HCT116 (cell line): Measurements from ENCODE around the gene SPTBN4. TPM values are rescaled to one million over a fixed set of nuclear protein-coding genes. Genes with fewer than 3 reads are reported as not detected.

Experiments
- ATAC-seq: fragments of 200-7000 bp; cut with Tn5 transposase; 2 replicates; pipeline ENCODE4 v1.9.1; 2020; ENCODE audit warnings: mild to moderate bottlenecking, moderate library complexity
- BruUV-seq: library from RNA; stranded (reverse); fragments of 400-500 nt; replicated peaks from 2 replicates; lab custom pipeline; 2021; lab: Mats Ljungman, UMichigan
- CTCF ChIA-PET: fragments of 300-600 bp; sonication (Branson Sonifier 250); formaldehyde crosslinking; loops from one replicate; lab custom pipeline; 2021; ENCODE audit warnings: antibody characterized with exemption; lab: Charles Lee
- POLR2A ChIA-PET: fragments of 300-600, 350-600 bp; sonication (Branson Sonifier 250); formaldehyde crosslinking; loops from one replicate; lab custom pipeline; 2021; ENCODE audit warnings: antibody characterized with exemption; lab: Charles Lee
- RAD21 ChIA-PET, 2 experiments: fragments of 300-600 bp; sonication (Branson Sonifier 250); formaldehyde crosslinking; loops; one replicate each; lab custom pipeline; 2023; ENCODE audit warnings: low total read pairs in 2 of 2; ENCODE audit not compliant: uncharacterized antibody in 2 of 2, unreplicated experiment in 2 of 2, low non-redundant PET in 1 of 2; lab: Charles Lee
- DNase-seq: peaks from one replicate; pipeline ENCODE4 v3.0.0-alpha.2; 2010; ENCODE audit warnings: low read depth, low spot score
- H2AFZ ChIP-seq: fragments of 200-600 bp; shearing (Covaris generic), sonication (generic); 2 replicates; pipeline ENCODE4 v1.6.1; 2017; ENCODE audit warnings: low read depth, mixed run types, mixed read lengths, antibody characterized with exemption, low read length; ENCODE audit not compliant: poor library complexity, severe bottlenecking
- H3K27ac ChIP-seq: 2 replicates; pipeline ENCODE4 v1.5.1; 2012; ENCODE audit warnings: low read depth, low read length
- H3K27me3 ChIP-seq: fragments of 200-600 bp; sonication (generic); 2 replicates; pipeline ENCODE4 v1.6.1; 2016; ENCODE audit warnings: mixed run types, low read length, mixed read lengths; ENCODE audit not compliant: insufficient read depth
- H3K36me3 ChIP-seq, 2 experiments: fragments of 200-500 bp in 1 of 2; fragments of 200-600 bp in 1 of 2; sonication (Bioruptor generic) in 1 of 2; sonication (generic) in 1 of 2; 2 replicates each; pipeline versions ENCODE4 v1.5.1 to v1.6.1; 2014 to 2016; ENCODE audit warnings: low read length in 2 of 2, inconsistent platforms in 1 of 2, mixed read lengths in 1 of 2, mixed run types in 1 of 2; ENCODE audit not compliant: insufficient read depth in 2 of 2, control insufficient read depth in 1 of 2
- H3K4me1 ChIP-seq, 2 experiments: fragments of 200-600 bp in 1 of 2; sonication (generic) in 1 of 2; 2 replicates each; pipeline versions ENCODE4 v1.5.1 to v1.6.1; 2012 to 2017; ENCODE audit warnings: low read length in 2 of 2, inconsistent platforms in 1 of 2, mild to moderate bottlenecking in 1 of 2, mixed read lengths in 1 of 2, mixed run types in 1 of 2, moderate library complexity in 1 of 2; ENCODE audit not compliant: insufficient read depth in 2 of 2, control insufficient read depth in 1 of 2
- H3K4me2 ChIP-seq: fragments of 200-600 bp; sonication (generic); 2 replicates; pipeline ENCODE4 v1.6.1; 2017; ENCODE audit warnings: mixed run types, low read length, mixed read lengths
- H3K4me3 ChIP-seq, 2 experiments: fragments of 200-600 bp in 1 of 2; sonication (generic) in 1 of 2; replicated peaks in 1 of 2; 2 replicates each; pipeline ENCODE4 v1.5.1; 2011 to 2016; ENCODE audit warnings: low read length in 2 of 2, control low read depth in 1 of 2, low read depth in 1 of 2, mild to moderate bottlenecking in 1 of 2, mixed read lengths in 1 of 2, mixed run types in 1 of 2
- H3K79me2 ChIP-seq: fragments of 200-600 bp; sonication (generic); 2 replicates; pipeline ENCODE4 v1.6.1; 2017; ENCODE audit warnings: mild to moderate bottlenecking, mixed run types, low read length, moderate library complexity, mixed read lengths; ENCODE audit not compliant: insufficient read depth
- H3K9ac ChIP-seq: fragments of 200-600 bp; sonication (generic); 2 replicates; pipeline ENCODE4 v1.6.1; 2016; ENCODE audit warnings: low read length, mixed read lengths
- H3K9me2 ChIP-seq: fragments of 200-600 bp; sonication (generic), shearing (Covaris generic); 2 replicates; pipeline ENCODE4 v1.6.1; 2017; ENCODE audit warnings: mixed run types, mild to moderate bottlenecking, moderate library complexity; ENCODE audit not compliant: insufficient read depth
- H3K9me3 ChIP-seq, 2 experiments: fragments of 200-500 bp in 1 of 2; fragments of 200-600 bp in 1 of 2; sonication (Bioruptor generic) in 1 of 2; sonication (generic) in 1 of 2; 2 replicates each; pipeline ENCODE4 v1.6.1; 2014 to 2017; ENCODE audit warnings: low read length in 2 of 2, mixed read lengths in 2 of 2, inconsistent platforms in 1 of 2, low read depth in 1 of 2, mild to moderate bottlenecking in 1 of 2, mixed run types in 1 of 2, moderate library complexity in 1 of 2; ENCODE audit not compliant: control insufficient read depth in 1 of 2, insufficient read depth in 1 of 2
- H4K20me1 ChIP-seq: fragments of 200-600 bp; sonication (generic), shearing (Covaris generic); 2 replicates; pipeline ENCODE4 v1.6.1; 2017; ENCODE audit warnings: mixed run types, mild to moderate bottlenecking, moderate library complexity; ENCODE audit not compliant: insufficient read depth
- CBX3 ChIP-seq: IDR thresholded peaks from 2 replicates; pipeline ENCODE4 v1.6.1; 2012; ENCODE audit warnings: low read depth
- CEBPB ChIP-seq: IDR thresholded peaks from 2 replicates; pipeline ENCODE4 v1.6.1; 2012; ENCODE audit warnings: low read depth
- EGR1 ChIP-seq: IDR thresholded peaks from 2 replicates; pipeline ENCODE4 v1.6.1; 2012; ENCODE audit warnings: low read depth
- EZH2 ChIP-seq: fragments of 200-600 bp; sonication (generic); IDR thresholded peaks from 2 replicates; pipeline ENCODE4 v1.6.1; 2017; ENCODE audit warnings: antibody characterized with exemption, mixed run types
- FOSL1 ChIP-seq: IDR thresholded peaks from 2 replicates; pipeline ENCODE4 v1.6.1; 2012; ENCODE audit warnings: low read depth
- JUND ChIP-seq: IDR thresholded peaks from 2 replicates; pipeline ENCODE4 v1.6.1; 2012
- POLR2A ChIP-seq: IDR thresholded peaks from 2 replicates; pipeline ENCODE4 v1.7.0; 2011; ENCODE audit warnings: borderline replicate concordance; ENCODE audit not compliant: insufficient read depth, insufficient read length; ENCODE audit errors: extremely low read depth
- RAD21 ChIP-seq: IDR thresholded peaks from 2 replicates; pipeline ENCODE4 v1.6.1; 2012; ENCODE audit warnings: low read depth, mild to moderate bottlenecking
- SIN3A ChIP-seq: IDR thresholded peaks from 2 replicates; pipeline ENCODE4 v1.6.1; 2012; ENCODE audit warnings: low read depth
- SP1 ChIP-seq: IDR thresholded peaks from 2 replicates; pipeline ENCODE4 v1.6.1; 2012; ENCODE audit warnings: low read depth
- SRF ChIP-seq: IDR thresholded peaks from 2 replicates; pipeline ENCODE4 v1.6.1; 2012; ENCODE audit warnings: low read depth
- TCF7L2 ChIP-seq: IDR thresholded peaks from 2 replicates; pipeline ENCODE4 v1.7.0; 2011; ENCODE audit warnings: borderline replicate concordance, inconsistent platforms; ENCODE audit not compliant: insufficient read depth, insufficient read length; ENCODE audit errors: extremely low read depth
- YY1 ChIP-seq: IDR thresholded peaks from 2 replicates; pipeline ENCODE4 v1.6.1; 2011; ENCODE audit warnings: low read length, low read depth, moderate library complexity, mild to moderate bottlenecking; ENCODE audit not compliant: insufficient replicate concordance; ENCODE audit errors: extremely low read depth
- ZFX ChIP-seq: fragments of 450-650 bp; IDR thresholded peaks from 2 replicates; pipeline ENCODE4 v1.6.1; 2017
- ZNF274 ChIP-seq: fragments of 200-500 bp; sonication (Bioruptor generic); IDR thresholded peaks from 2 replicates; pipeline ENCODE4 v1.6.1; 2014; ENCODE audit warnings: mild to moderate bottlenecking, low read depth, low read length, inconsistent platforms
- intact Hi-C: fragments of 100-400 bp; cut with micrococcal nuclease; formaldehyde crosslinking; loops from 2 replicates; pipeline ENCODE4 v1.10.0; 2022
- total RNA-seq: library from RNA; stranded (reverse); gene quantifications from one replicate; pipeline ENCODE4 v1.2.1, GENCODE V29; 2021; ENCODE audit not compliant: unreplicated experiment
- TF ChIP-seq, protein P1 (sequence below): IDR thresholded peaks from 2 replicates; pipeline ENCODE4 v1.6.1; 2012; ENCODE audit warnings: low read depth
- TF ChIP-seq, protein P2 (sequence below), 3 experiments: fragments of 200-600 bp in 1 of 3; sonication (generic) in 1 of 3; IDR thresholded peaks in 2 of 3; conservative IDR thresholded peaks in 1 of 3; 2 replicates each; pipeline ENCODE4 v1.5.1; 2012 to 2017; ENCODE audit warnings: low read depth in 2 of 3, low read length in 2 of 3, antibody characterized with exemption in 1 of 3, borderline replicate concordance in 1 of 3, control low read depth in 1 of 3, mild to moderate bottlenecking in 1 of 3, mixed read lengths in 1 of 3, mixed run types in 1 of 3, moderate library complexity in 1 of 3; ENCODE audit not compliant: insufficient read depth in 1 of 3
- TF ChIP-seq, protein P3 (sequence below): IDR thresholded peaks from 2 replicates; pipeline ENCODE4 v1.6.1; 2011; ENCODE audit warnings: mild to moderate bottlenecking, low read length, moderate library complexity; ENCODE audit not compliant: insufficient replicate concordance; ENCODE audit errors: extremely low read depth
- TF ChIP-seq, protein P4 (sequence below): IDR thresholded peaks from 2 replicates; pipeline ENCODE4 v1.6.1; 2012

The SPTBN4 gene
- total RNA-seq, 1 experiment from 2014 or later, result 4.6 TPM

DNA sequence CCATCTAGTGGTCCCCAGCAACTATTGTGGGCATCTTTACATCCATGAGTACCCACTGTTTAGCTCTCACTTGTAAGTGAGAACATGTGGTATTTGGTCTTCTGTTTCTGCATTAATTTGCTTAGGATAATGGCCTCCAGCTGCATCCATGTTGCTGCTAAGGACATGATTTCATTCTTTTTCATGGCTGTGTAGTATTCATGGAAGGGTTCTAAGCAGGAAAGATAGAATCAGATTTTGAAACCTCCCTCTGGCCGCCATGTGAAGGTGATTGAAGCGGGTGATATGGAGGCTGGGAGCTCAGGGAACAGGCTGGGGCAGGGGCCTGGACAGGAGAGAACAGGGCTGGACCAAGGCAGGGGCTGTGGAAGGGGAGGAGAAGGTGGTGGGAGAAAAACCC, 154.5 kb downstream of the SPTBN4 start:
- no TSS peak for BruUV-seq
- Histone ChIP-seq H2AFZ (no peak overlapping the region), H3K27me3 (no peaks in the 10 kb centered on the region), H3K4me3 (no peak overlapping the region), H4K20me1 (no peaks in the 10 kb centered on the region), H3K79me2 (peaks cover 3% of the 10 kb centered on the region; the same call in 1 of the 2 replicates), H3K4me2 (no peak overlapping the region), H3K9me3 (no peaks in the 10 kb centered on the region), H3K9me2 (no peaks in the 10 kb centered on the region), H3K4me1 (peaks cover 14 to 20% of the 10 kb centered on the region in 2 experiments), H3K9ac (no peak overlapping the region), H3K27ac (no peak overlapping the region), H3K36me3 (peaks cover 31 to 38% of the 10 kb centered on the region in 2 experiments; a peak in 3 of 4 replicates)
- DNase-seq, result no peak
- RAD21 ChIA-PET, result no interaction called here
- intact Hi-C loops, result no loop called here
- POLR2A ChIA-PET, result interaction anchor here (0.6 kb wide), 2 partner anchors 12 to 1516 kb away, joined by 3 read pairs; no protein-coding TSS in a partner anchor
- ATAC-seq, result no peak
- no peak for TF ChIP-seq JUND
- TF ChIP-seq RAD21, result no peak
- no peak for TF ChIP-seq SP1
- no peak for TF ChIP-seq FOSL1
- no peak for TF ChIP-seq ZNF274
- TF ChIP-seq, protein P1, sequence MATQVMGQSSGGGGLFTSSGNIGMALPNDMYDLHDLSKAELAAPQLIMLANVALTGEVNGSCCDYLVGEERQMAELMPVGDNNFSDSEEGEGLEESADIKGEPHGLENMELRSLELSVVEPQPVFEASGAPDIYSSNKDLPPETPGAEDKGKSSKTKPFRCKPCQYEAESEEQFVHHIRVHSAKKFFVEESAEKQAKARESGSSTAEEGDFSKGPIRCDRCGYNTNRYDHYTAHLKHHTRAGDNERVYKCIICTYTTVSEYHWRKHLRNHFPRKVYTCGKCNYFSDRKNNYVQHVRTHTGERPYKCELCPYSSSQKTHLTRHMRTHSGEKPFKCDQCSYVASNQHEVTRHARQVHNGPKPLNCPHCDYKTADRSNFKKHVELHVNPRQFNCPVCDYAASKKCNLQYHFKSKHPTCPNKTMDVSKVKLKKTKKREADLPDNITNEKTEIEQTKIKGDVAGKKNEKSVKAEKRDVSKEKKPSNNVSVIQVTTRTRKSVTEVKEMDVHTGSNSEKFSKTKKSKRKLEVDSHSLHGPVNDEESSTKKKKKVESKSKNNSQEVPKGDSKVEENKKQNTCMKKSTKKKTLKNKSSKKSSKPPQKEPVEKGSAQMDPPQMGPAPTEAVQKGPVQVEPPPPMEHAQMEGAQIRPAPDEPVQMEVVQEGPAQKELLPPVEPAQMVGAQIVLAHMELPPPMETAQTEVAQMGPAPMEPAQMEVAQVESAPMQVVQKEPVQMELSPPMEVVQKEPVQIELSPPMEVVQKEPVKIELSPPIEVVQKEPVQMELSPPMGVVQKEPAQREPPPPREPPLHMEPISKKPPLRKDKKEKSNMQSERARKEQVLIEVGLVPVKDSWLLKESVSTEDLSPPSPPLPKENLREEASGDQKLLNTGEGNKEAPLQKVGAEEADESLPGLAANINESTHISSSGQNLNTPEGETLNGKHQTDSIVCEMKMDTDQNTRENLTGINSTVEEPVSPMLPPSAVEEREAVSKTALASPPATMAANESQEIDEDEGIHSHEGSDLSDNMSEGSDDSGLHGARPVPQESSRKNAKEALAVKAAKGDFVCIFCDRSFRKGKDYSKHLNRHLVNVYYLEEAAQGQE, result no peak
- TF ChIP-seq CBX3, result no peak
- no peak for TF ChIP-seq SIN3A
- no peak for TF ChIP-seq POLR2A
- no peak for TF ChIP-seq TCF7L2
- TF ChIP-seq, protein P2, sequence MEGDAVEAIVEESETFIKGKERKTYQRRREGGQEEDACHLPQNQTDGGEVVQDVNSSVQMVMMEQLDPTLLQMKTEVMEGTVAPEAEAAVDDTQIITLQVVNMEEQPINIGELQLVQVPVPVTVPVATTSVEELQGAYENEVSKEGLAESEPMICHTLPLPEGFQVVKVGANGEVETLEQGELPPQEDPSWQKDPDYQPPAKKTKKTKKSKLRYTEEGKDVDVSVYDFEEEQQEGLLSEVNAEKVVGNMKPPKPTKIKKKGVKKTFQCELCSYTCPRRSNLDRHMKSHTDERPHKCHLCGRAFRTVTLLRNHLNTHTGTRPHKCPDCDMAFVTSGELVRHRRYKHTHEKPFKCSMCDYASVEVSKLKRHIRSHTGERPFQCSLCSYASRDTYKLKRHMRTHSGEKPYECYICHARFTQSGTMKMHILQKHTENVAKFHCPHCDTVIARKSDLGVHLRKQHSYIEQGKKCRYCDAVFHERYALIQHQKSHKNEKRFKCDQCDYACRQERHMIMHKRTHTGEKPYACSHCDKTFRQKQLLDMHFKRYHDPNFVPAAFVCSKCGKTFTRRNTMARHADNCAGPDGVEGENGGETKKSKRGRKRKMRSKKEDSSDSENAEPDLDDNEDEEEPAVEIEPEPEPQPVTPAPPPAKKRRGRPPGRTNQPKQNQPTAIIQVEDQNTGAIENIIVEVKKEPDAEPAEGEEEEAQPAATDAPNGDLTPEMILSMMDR (IDR thresholded peaks at IDR 0.05 in 2 of 3, conservative IDR thresholded peaks at IDR 0.05 in 1 of 3; ENCODE audit: borderline replicate concordance in 1 of 3, insufficient read depth in 1 of 3, low read depth in 2 of 3, low read length in 2 of 3), result no peak
- TF ChIP-seq, protein P3, sequence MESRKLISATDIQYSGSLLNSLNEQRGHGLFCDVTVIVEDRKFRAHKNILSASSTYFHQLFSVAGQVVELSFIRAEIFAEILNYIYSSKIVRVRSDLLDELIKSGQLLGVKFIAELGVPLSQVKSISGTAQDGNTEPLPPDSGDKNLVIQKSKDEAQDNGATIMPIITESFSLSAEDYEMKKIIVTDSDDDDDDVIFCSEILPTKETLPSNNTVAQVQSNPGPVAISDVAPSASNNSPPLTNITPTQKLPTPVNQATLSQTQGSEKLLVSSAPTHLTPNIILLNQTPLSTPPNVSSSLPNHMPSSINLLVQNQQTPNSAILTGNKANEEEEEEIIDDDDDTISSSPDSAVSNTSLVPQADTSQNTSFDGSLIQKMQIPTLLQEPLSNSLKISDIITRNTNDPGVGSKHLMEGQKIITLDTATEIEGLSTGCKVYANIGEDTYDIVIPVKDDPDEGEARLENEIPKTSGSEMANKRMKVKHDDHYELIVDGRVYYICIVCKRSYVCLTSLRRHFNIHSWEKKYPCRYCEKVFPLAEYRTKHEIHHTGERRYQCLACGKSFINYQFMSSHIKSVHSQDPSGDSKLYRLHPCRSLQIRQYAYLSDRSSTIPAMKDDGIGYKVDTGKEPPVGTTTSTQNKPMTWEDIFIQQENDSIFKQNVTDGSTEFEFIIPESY, result no peak
- no peak for TF ChIP-seq EZH2
- TF ChIP-seq SRF, result no peak
- TF ChIP-seq, protein P4, sequence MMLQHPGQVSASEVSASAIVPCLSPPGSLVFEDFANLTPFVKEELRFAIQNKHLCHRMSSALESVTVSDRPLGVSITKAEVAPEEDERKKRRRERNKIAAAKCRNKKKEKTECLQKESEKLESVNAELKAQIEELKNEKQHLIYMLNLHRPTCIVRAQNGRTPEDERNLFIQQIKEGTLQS, result no peak
- TF ChIP-seq CEBPB, result no peak
- no peak for TF ChIP-seq YY1
- no peak for TF ChIP-seq ZFX
- TF ChIP-seq EGR1, result no peak
- CTCF ChIA-PET, result interaction anchor here (2.6 kb wide), 1 partner anchor 13 kb away, joined by 9 read pairs; no protein-coding TSS in a partner anchor
